GM23338 (cell line): Measurements from ENCODE around the gene EFHD2.

Experiments used
- CREB1 ChIP-seq: fragments of 250-450 bp; sonication (Bioruptor Pico); IDR thresholded peaks from 2 replicates; pipeline ENCODE4 v1.5.0; 2020; ENCODE audit warnings: low read depth, mild to moderate bottlenecking, moderate library complexity
- EZH2 ChIP-seq: fragments of 200-600 bp; sonication (generic); IDR thresholded peaks from one replicate; pipeline ENCODE4 v1.8.0; 2017; ENCODE audit warnings: antibody characterized with exemption, mild to moderate bottlenecking, low read depth; ENCODE audit not compliant: unreplicated experiment
- POLR2AphosphoS5 ChIP-seq: IDR thresholded peaks from 2 replicates; pipeline ENCODE4 v1.6.1; 2016; ENCODE audit warnings: antibody characterized with exemption, low read depth
- TF ChIP-seq, protein P1 (sequence below), 2 experiments: fragments of 200-600 bp in 1 of 2; sonication (generic) in 1 of 2; conservative IDR thresholded peaks; 2 replicates each; pipeline versions ENCODE4 v1.5.1 to v1.6.1; 2016 to 2017; ENCODE audit warnings: antibody characterized with exemption in 2 of 2, low read depth in 2 of 2, mild to moderate bottlenecking in 2 of 2, moderate library complexity in 1 of 2
- TF ChIP-seq, protein P2 (sequence below): IDR thresholded peaks from one replicate; pipeline ENCODE4 v1.6.1; 2018; ENCODE audit warnings: antibody characterized with exemption; ENCODE audit not compliant: unreplicated experiment

- TF ChIP-seq, protein P1, sequence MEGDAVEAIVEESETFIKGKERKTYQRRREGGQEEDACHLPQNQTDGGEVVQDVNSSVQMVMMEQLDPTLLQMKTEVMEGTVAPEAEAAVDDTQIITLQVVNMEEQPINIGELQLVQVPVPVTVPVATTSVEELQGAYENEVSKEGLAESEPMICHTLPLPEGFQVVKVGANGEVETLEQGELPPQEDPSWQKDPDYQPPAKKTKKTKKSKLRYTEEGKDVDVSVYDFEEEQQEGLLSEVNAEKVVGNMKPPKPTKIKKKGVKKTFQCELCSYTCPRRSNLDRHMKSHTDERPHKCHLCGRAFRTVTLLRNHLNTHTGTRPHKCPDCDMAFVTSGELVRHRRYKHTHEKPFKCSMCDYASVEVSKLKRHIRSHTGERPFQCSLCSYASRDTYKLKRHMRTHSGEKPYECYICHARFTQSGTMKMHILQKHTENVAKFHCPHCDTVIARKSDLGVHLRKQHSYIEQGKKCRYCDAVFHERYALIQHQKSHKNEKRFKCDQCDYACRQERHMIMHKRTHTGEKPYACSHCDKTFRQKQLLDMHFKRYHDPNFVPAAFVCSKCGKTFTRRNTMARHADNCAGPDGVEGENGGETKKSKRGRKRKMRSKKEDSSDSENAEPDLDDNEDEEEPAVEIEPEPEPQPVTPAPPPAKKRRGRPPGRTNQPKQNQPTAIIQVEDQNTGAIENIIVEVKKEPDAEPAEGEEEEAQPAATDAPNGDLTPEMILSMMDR (conservative IDR thresholded peaks at IDR 0.05; ENCODE audit: low read depth in 2 of 2), result no peak
- TF ChIP-seq EZH2 (no peak), CREB1 (no peak), POLR2AphosphoS5 (no peak)
- TF ChIP-seq, protein P2, sequence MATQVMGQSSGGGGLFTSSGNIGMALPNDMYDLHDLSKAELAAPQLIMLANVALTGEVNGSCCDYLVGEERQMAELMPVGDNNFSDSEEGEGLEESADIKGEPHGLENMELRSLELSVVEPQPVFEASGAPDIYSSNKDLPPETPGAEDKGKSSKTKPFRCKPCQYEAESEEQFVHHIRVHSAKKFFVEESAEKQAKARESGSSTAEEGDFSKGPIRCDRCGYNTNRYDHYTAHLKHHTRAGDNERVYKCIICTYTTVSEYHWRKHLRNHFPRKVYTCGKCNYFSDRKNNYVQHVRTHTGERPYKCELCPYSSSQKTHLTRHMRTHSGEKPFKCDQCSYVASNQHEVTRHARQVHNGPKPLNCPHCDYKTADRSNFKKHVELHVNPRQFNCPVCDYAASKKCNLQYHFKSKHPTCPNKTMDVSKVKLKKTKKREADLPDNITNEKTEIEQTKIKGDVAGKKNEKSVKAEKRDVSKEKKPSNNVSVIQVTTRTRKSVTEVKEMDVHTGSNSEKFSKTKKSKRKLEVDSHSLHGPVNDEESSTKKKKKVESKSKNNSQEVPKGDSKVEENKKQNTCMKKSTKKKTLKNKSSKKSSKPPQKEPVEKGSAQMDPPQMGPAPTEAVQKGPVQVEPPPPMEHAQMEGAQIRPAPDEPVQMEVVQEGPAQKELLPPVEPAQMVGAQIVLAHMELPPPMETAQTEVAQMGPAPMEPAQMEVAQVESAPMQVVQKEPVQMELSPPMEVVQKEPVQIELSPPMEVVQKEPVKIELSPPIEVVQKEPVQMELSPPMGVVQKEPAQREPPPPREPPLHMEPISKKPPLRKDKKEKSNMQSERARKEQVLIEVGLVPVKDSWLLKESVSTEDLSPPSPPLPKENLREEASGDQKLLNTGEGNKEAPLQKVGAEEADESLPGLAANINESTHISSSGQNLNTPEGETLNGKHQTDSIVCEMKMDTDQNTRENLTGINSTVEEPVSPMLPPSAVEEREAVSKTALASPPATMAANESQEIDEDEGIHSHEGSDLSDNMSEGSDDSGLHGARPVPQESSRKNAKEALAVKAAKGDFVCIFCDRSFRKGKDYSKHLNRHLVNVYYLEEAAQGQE, result no peak
Measured at GRCh38 chr1:15448877-15449462, 39.3 kb downstream of the EFHD2 start.
